Mucosa of stomach (tissue), 1 donor: ENCODE measurements around the gene DNAJC24.

ENCODE experiments used
- H3K27me3 ChIP-seq: one replicate; pipeline ENCODE4 v1.7.0; 2013; ENCODE audit warnings: mild to moderate bottlenecking, low read length; ENCODE audit not compliant: control insufficient read depth, insufficient read depth
- H3K36me3 ChIP-seq: one replicate; pipeline ENCODE4 v1.7.0; 2013; ENCODE audit warnings: low read length; ENCODE audit not compliant: control insufficient read depth, insufficient read depth
- H3K4me1 ChIP-seq: one replicate; pipeline ENCODE4 v1.7.0; 2013; ENCODE audit warnings: mild to moderate bottlenecking, low read length; ENCODE audit not compliant: control insufficient read depth, insufficient read depth
- H3K4me3 ChIP-seq: one replicate; pipeline ENCODE4 v1.7.0; 2013; ENCODE audit warnings: low read length
- H3K9ac ChIP-seq: one replicate; pipeline ENCODE4 v1.7.0; 2013; ENCODE audit warnings: mild to moderate bottlenecking, low read length, moderate library complexity
- H3K9me3 ChIP-seq: one replicate; pipeline ENCODE4 v1.7.0; 2013; ENCODE audit warnings: mild to moderate bottlenecking, low read length, moderate library complexity; ENCODE audit not compliant: control insufficient read depth
- donor health status: Pancreatic carcinoma.

DNAJC24 gene

DNA sequence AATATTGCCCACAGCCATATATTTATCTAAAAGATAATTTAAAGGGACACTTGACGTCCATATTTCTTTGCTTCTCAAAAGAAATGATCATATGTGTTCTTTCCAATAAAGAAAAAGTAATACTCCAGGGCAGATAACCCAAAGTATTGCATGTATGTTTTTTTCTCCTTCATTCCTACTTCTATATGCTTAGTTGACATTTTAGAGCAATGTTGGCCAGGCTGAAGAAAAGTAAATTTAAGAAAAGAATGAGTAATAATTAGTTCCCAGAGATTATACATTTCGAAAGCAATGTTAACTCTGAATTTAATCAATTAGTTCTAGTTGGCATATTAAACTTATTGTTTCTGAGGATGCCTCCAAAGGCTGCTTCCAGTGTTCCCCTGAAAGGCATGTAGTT, 48.2 kb downstream of the DNAJC24 start:
- Histone ChIP-seq H3K9me3 (no peaks in the 10 kb centered on the region), H3K9ac (no peak overlapping the region), H3K4me3 (no peak overlapping the region), H3K36me3 (no peaks in the 10 kb centered on the region), H3K4me1 (no peaks in the 10 kb centered on the region), H3K27me3 (no peaks in the 10 kb centered on the region)

GRCh38 chr11:31419138-31419537, 49.5 kb downstream of the DNAJC24 start:
- no peak overlapping the region for H3K9ac ChIP-seq
- no peak overlapping the region for H3K4me3 ChIP-seq
- no peaks in the 10 kb centered on the region for H3K36me3 ChIP-seq
- H3K4me1 ChIP-seq = no peaks in the 10 kb centered on the region
- H3K27me3 ChIP-seq = no peaks in the 10 kb centered on the region
- H3K9me3 ChIP-seq = no peaks in the 10 kb centered on the region

DNA sequence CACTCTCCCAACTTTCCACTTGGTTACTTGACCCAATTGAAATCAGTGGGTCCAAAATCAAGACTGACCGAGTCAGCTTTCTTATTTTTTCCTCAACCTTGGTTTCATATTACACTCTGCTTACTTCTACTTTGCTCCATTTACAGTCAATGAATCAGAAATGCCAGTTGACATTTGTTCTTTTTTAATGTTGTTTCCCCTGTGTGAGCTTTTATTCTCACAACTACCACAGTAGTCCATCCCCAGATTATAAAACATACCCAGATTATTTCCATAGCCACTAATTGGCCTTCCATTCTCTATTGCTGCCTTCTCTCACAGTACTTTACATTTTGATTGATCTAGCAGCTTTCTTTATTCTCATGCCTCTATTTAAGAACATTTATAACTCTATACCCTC, 50.0 kb downstream of the DNAJC24 start:
- no peaks in the 10 kb centered on the region for H3K36me3 ChIP-seq
- H3K9ac ChIP-seq = no peak overlapping the region
- H3K27me3 ChIP-seq = no peaks in the 10 kb centered on the region
- H3K9me3 ChIP-seq = no peaks in the 10 kb centered on the region
- H3K4me1 ChIP-seq = no peaks in the 10 kb centered on the region
- no peak overlapping the region for H3K4me3 ChIP-seq

DNA sequence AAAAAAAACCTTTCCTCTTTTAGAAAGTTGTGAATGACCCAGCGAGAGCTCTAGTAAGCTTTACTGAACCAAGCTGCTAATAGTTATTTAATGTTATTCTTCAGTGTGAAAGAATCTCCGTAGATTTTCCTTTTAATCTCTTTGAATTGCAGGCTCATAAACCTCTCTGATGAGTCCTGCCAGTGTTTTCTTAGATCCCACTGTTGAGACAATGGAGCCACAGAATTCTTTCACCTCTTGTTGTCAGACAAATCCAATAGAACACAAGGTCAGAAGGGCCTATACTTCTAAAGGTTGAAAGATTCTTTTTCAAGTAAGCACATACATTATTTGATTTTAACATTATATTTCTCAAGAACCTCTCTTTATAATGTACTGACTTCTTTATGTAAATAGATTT, 52.2 kb downstream of the DNAJC24 start:
- H3K9ac ChIP-seq = no peak overlapping the region
- H3K36me3 ChIP-seq = no peaks in the 10 kb centered on the region
- no peaks in the 10 kb centered on the region for H3K27me3 ChIP-seq
- H3K4me1 ChIP-seq = no peaks in the 10 kb centered on the region
- no peaks in the 10 kb centered on the region for H3K9me3 ChIP-seq
- no peak overlapping the region for H3K4me3 ChIP-seq

- no peak overlapping the region for H3K9ac ChIP-seq
- H3K9me3 ChIP-seq = no peaks in the 10 kb centered on the region
- H3K4me1 ChIP-seq = no peaks in the 10 kb centered on the region
- no peak overlapping the region for H3K4me3 ChIP-seq
- no peaks in the 10 kb centered on the region for H3K36me3 ChIP-seq
- no peaks in the 10 kb centered on the region for H3K27me3 ChIP-seq
These were observed 53.0 kb downstream of the DNAJC24 start for GRCh38 chr11:31422703-31423102.

DNA sequence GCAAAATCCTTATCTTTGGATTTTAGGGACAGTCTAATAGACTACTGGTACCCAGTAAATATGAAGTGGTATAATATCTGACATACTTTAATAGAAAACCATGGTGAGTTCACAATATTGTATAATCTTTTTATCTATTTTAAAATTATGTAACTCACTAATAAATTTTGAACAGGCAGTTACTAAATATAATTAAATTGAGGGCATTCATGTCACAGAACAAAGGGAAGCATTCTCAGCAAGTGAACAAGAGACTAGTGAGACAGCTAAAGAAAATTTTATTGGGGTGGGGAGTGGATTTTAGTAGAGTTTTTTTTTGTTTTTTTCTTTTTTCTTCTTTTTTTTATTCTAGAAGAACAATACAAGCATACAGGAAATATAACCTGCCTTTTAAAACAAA, 55.0 kb downstream of the DNAJC24 start:
- Histone ChIP-seq H3K4me3 (no peak overlapping the region), H3K36me3 (no peaks in the 10 kb centered on the region), H3K4me1 (no peaks in the 10 kb centered on the region), H3K9me3 (no peaks in the 10 kb centered on the region), H3K27me3 (no peaks in the 10 kb centered on the region), H3K9ac (no peak overlapping the region)

GRCh38 chr11:31433851-31434250, 64.2 kb downstream of the DNAJC24 start:
- H3K9ac ChIP-seq = no peak overlapping the region

GRCh38 chr11:31437742-31438435, 68.2 kb downstream of the DNAJC24 start:
- no peaks in the 10 kb centered on the region for H3K9me3 ChIP-seq
- H3K4me1 ChIP-seq = no peaks in the 10 kb centered on the region
- H3K36me3 ChIP-seq = no peaks in the 10 kb centered on the region
- no peak overlapping the region for H3K4me3 ChIP-seq
- no peak overlapping the region for H3K9ac ChIP-seq
- H3K27me3 ChIP-seq = no peaks in the 10 kb centered on the region

More at GRCh38 chr11:31433851-31434250, 64.2 kb downstream of the DNAJC24 start:
- Histone ChIP-seq H3K27me3 (no peaks in the 10 kb centered on the region), H3K4me1 (no peaks in the 10 kb centered on the region), H3K4me3 (no peak overlapping the region), H3K36me3 (no peaks in the 10 kb centered on the region), H3K9me3 (no peaks in the 10 kb centered on the region)

- Histone ChIP-seq H3K27me3 (no peaks in the 10 kb centered on the region), H3K4me3 (no peak overlapping the region), H3K4me1 (no peaks in the 10 kb centered on the region), H3K9me3 (no peaks in the 10 kb centered on the region), H3K36me3 (no peaks in the 10 kb centered on the region), H3K9ac (no peak overlapping the region)
These were observed 71.6 kb downstream of the DNAJC24 start for GRCh38 chr11:31441296-31441695.

- no peaks in the 10 kb centered on the region for H3K4me1 ChIP-seq
- no peaks in the 10 kb centered on the region for H3K36me3 ChIP-seq
- no peak overlapping the region for H3K4me3 ChIP-seq
- no peak overlapping the region for H3K9ac ChIP-seq
- no peaks in the 10 kb centered on the region for H3K27me3 ChIP-seq
- H3K9me3 ChIP-seq = no peaks in the 10 kb centered on the region
These were observed 72.4 kb downstream of the DNAJC24 start for GRCh38 chr11:31442086-31442485.

DNA sequence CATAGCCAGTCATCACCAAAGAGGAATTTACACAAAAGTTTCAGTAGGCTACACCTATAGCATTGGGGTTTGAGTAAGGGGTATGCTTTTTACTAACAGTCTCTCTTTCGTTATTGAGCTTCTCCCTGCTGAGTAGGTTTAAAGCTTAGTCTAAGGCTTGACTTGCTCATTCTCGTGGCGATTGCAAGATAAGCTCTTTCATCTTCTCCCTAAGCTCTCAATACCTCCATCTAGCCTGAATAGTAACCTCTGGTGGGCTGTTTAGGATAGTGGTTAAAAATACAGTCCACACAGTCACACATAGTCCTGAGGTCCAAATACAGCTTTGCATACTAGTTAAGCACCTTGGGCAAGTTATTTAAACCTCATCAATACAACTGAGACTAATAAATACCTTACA, 74.1 kb downstream of the DNAJC24 start:
- Histone ChIP-seq H3K36me3 (no peaks in the 10 kb centered on the region), H3K27me3 (no peaks in the 10 kb centered on the region), H3K4me3 (no peak overlapping the region), H3K9ac (no peak overlapping the region), H3K4me1 (no peaks in the 10 kb centered on the region), H3K9me3 (no peaks in the 10 kb centered on the region)

DNA sequence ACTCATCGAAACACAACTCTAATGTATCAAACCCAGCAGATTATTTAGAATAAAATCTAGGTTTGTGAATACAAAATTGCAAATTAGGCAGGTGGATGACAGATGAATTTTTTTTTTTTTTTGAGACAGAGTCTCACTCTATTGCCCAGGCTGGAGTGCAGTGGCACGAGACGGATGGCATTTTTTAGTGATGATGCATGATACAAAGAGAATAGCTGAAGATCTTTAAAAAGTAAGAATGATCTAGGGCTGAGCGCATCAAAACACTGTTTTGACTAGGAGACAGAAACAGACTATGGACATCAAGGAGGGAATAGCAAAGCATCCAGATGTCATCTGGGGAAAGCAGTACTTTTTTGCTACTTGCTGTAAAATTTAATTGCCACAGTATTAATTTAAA, 76.0 kb downstream of the DNAJC24 start:
- Histone ChIP-seq H3K4me3 (no peak overlapping the region), H3K36me3 (no peaks in the 10 kb centered on the region), H3K27me3 (no peaks in the 10 kb centered on the region), H3K9me3 (no peaks in the 10 kb centered on the region), H3K9ac (no peak overlapping the region), H3K4me1 (no peaks in the 10 kb centered on the region)

DNA sequence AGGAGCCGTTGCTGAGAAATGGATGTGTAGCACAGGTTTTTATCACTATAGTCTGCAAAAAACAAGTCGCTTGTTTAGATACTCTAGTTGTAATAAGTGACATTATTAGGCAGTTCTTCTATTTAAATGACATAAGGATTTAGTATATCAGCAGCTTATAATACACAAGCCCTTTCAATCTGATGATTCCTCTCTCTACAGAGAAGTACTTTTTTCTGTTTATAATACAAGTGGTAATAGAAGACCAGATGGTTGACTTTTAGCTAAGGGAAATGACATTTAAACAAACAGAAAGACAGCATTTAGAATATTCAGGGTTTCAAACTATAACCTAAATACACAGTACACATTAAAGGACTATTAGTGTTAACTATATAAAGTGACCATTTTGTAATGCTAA, 79.4 kb downstream of the DNAJC24 start:
- H3K9me3 ChIP-seq = no peaks in the 10 kb centered on the region
- H3K36me3 ChIP-seq = no peaks in the 10 kb centered on the region
- H3K27me3 ChIP-seq = no peaks in the 10 kb centered on the region

More for the DNA sequence above, 79.4 kb downstream of the DNAJC24 start:
- H3K4me3 ChIP-seq = no peak overlapping the region
- H3K9ac ChIP-seq = no peak overlapping the region
- H3K4me1 ChIP-seq = no peaks in the 10 kb centered on the region
